WTC11 (cell line): ENCODE data around the gene ACYP2.

ENCODE experiments used
- GABPB1 ChIP-seq: sonication (generic); formaldehyde crosslinking; IDR thresholded peaks from 2 replicates; pipeline ENCODE4 v1.8.1; 2023; ENCODE audit warnings: mild to moderate bottlenecking, missing genetic modification reagents
- GTF2I ChIP-seq: fragments of 250-450 bp; sonication (Bioruptor Pico); conservative IDR thresholded peaks from 2 replicates; pipeline ENCODE4 v1.4.0; 2021; ENCODE audit warnings: mild to moderate bottlenecking
- KAT7 ChIP-seq: sonication (generic); formaldehyde crosslinking; IDR thresholded peaks from 2 replicates; pipeline ENCODE4 v1.8.1; 2023; ENCODE audit warnings: missing genetic modification reagents, mild to moderate bottlenecking, borderline replicate concordance
- ZNF232 ChIP-seq: sonication (generic); formaldehyde crosslinking; IDR thresholded peaks from 2 replicates; pipeline ENCODE4 v1.8.0; 2022; ENCODE audit warnings: mild to moderate bottlenecking, missing genetic modification reagents
- TF ChIP-seq, protein P1 (sequence below): fragments of 200-600 bp; IDR thresholded peaks from 2 replicates; pipeline ENCODE4 v1.8.0; 2022; ENCODE audit warnings: antibody characterized with exemption
- TF ChIP-seq, protein P2 (sequence below): sonication (generic); formaldehyde crosslinking; IDR thresholded peaks from 2 replicates; pipeline ENCODE4 v1.8.1; 2022; ENCODE audit warnings: low read depth, mild to moderate bottlenecking, moderate library complexity, missing genetic modification reagents, borderline replicate concordance
- TF ChIP-seq, protein P3 (sequence below): sonication (generic); formaldehyde crosslinking; IDR thresholded peaks from 2 replicates; pipeline ENCODE4 v1.8.0; 2022; ENCODE audit warnings: missing genetic modification reagents
- TF ChIP-seq, protein P4 (sequence below): sonication (generic); formaldehyde crosslinking; IDR thresholded peaks from 2 replicates; pipeline ENCODE4 v1.8.1; 2023; ENCODE audit warnings: mild to moderate bottlenecking, missing genetic modification reagents, moderate library complexity

DNA sequence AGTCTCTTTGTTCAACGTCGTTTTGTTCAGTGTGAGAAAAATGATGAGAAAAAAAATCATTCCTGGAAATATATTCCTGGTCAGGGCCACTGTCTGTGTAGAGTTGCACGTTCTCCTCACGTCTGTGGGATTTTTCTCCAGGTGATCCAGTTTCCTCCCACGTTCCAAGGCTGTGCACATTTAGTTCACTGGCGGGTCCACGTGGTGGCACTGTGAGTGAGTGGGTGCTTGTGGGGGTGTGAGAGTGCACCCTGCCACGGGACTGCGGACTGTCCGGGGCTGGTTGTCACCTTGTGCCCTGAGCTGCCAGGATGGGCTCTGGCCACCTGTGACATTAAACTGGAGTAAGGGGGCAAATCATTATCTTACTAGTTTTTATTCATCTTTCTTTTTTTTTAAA is 30.3 kb upstream of the ACYP2 start:
- TF ChIP-seq, protein P1, sequence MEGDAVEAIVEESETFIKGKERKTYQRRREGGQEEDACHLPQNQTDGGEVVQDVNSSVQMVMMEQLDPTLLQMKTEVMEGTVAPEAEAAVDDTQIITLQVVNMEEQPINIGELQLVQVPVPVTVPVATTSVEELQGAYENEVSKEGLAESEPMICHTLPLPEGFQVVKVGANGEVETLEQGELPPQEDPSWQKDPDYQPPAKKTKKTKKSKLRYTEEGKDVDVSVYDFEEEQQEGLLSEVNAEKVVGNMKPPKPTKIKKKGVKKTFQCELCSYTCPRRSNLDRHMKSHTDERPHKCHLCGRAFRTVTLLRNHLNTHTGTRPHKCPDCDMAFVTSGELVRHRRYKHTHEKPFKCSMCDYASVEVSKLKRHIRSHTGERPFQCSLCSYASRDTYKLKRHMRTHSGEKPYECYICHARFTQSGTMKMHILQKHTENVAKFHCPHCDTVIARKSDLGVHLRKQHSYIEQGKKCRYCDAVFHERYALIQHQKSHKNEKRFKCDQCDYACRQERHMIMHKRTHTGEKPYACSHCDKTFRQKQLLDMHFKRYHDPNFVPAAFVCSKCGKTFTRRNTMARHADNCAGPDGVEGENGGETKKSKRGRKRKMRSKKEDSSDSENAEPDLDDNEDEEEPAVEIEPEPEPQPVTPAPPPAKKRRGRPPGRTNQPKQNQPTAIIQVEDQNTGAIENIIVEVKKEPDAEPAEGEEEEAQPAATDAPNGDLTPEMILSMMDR, result no peak
- TF ChIP-seq GTF2I (CRISPR knock-in tag), result no peak
- TF ChIP-seq, protein P2, sequence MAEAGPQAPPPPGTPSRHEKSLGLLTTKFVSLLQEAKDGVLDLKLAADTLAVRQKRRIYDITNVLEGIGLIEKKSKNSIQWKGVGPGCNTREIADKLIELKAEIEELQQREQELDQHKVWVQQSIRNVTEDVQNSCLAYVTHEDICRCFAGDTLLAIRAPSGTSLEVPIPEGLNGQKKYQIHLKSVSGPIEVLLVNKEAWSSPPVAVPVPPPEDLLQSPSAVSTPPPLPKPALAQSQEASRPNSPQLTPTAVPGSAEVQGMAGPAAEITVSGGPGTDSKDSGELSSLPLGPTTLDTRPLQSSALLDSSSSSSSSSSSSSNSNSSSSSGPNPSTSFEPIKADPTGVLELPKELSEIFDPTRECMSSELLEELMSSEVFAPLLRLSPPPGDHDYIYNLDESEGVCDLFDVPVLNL, result no peak
- TF ChIP-seq, protein P3, sequence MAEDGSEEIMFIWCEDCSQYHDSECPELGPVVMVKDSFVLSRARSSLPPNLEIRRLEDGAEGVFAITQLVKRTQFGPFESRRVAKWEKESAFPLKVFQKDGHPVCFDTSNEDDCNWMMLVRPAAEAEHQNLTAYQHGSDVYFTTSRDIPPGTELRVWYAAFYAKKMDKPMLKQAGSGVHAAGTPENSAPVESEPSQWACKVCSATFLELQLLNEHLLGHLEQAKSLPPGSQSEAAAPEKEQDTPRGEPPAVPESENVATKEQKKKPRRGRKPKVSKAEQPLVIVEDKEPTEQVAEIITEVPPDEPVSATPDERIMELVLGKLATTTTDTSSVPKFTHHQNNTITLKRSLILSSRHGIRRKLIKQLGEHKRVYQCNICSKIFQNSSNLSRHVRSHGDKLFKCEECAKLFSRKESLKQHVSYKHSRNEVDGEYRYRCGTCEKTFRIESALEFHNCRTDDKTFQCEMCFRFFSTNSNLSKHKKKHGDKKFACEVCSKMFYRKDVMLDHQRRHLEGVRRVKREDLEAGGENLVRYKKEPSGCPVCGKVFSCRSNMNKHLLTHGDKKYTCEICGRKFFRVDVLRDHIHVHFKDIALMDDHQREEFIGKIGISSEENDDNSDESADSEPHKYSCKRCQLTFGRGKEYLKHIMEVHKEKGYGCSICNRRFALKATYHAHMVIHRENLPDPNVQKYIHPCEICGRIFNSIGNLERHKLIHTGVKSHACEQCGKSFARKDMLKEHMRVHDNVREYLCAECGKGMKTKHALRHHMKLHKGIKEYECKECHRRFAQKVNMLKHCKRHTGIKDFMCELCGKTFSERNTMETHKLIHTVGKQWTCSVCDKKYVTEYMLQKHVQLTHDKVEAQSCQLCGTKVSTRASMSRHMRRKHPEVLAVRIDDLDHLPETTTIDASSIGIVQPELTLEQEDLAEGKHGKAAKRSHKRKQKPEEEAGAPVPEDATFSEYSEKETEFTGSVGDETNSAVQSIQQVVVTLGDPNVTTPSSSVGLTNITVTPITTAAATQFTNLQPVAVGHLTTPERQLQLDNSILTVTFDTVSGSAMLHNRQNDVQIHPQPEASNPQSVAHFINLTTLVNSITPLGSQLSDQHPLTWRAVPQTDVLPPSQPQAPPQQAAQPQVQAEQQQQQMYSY (CRISPR knock-in tag), result no peak
- no peak for TF ChIP-seq GABPB1 (CRISPR knock-in tag)
- TF ChIP-seq, protein P4, sequence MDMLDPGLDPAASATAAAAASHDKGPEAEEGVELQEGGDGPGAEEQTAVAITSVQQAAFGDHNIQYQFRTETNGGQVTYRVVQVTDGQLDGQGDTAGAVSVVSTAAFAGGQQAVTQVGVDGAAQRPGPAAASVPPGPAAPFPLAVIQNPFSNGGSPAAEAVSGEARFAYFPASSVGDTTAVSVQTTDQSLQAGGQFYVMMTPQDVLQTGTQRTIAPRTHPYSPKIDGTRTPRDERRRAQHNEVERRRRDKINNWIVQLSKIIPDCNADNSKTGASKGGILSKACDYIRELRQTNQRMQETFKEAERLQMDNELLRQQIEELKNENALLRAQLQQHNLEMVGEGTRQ (CRISPR knock-in tag), result no peak
- TF ChIP-seq KAT7 (CRISPR knock-in tag), result no peak
- TF ChIP-seq ZNF232, result no peak
